Parathyroid adenoma (tissue), 2 donors: ENCODE data around the gene MON2.

Source experiments
- H2AFZ ChIP-seq: fragments of 300-600 bp; sonication (generic); one replicate; pipeline ENCODE4 v1.7.0; 2017; ENCODE audit warnings: antibody characterized with exemption, mild to moderate bottlenecking
- H3K27ac ChIP-seq: fragments of 300-600 bp; sonication (generic); one replicate; pipeline ENCODE4 v1.7.0; 2017
- H3K27me3 ChIP-seq: fragments of 300-600 bp; sonication (generic); one replicate; pipeline ENCODE4 v1.7.0; 2017; ENCODE audit warnings: low read length; ENCODE audit not compliant: control insufficient read depth, insufficient read depth
- H3K36me3 ChIP-seq: fragments of 300-600 bp; sonication (generic); one replicate; pipeline ENCODE4 v1.7.0; 2017; ENCODE audit warnings: low read length; ENCODE audit not compliant: control insufficient read depth, insufficient read depth
- H3K4me1 ChIP-seq: fragments of 300-600 bp; sonication (generic); one replicate; pipeline ENCODE4 v1.7.0; 2017; ENCODE audit warnings: control low read depth
- H3K4me2 ChIP-seq: fragments of 300-600 bp; sonication (generic); one replicate; pipeline ENCODE4 v1.7.0; 2017; ENCODE audit warnings: low read length
- H3K4me3 ChIP-seq: fragments of 300-600 bp; sonication (generic); one replicate; pipeline ENCODE4 v1.7.0; 2017; ENCODE audit warnings: low read depth, low read length
- H3K79me2 ChIP-seq: fragments of 300-600 bp; sonication (generic); one replicate; pipeline ENCODE4 v1.7.0; 2017; ENCODE audit warnings: control low read depth
- H3K9ac ChIP-seq: fragments of 300-600 bp; sonication (generic); one replicate; pipeline ENCODE4 v1.7.0; 2017; ENCODE audit warnings: mild to moderate bottlenecking
- H3K9me3 ChIP-seq: fragments of 300-600 bp; sonication (generic); one replicate; pipeline ENCODE4 v1.7.0; 2017; ENCODE audit warnings: low read length; ENCODE audit not compliant: control insufficient read depth
- TF ChIP-seq, protein P1 (sequence below): fragments of 300-600 bp; sonication (generic); IDR thresholded peaks from one replicate; pipeline ENCODE4 v1.7.0; 2017; ENCODE audit warnings: antibody characterized with exemption, mild to moderate bottlenecking
- donor health status: primary hyperparathyroidism.

Gene MON2, protein sequence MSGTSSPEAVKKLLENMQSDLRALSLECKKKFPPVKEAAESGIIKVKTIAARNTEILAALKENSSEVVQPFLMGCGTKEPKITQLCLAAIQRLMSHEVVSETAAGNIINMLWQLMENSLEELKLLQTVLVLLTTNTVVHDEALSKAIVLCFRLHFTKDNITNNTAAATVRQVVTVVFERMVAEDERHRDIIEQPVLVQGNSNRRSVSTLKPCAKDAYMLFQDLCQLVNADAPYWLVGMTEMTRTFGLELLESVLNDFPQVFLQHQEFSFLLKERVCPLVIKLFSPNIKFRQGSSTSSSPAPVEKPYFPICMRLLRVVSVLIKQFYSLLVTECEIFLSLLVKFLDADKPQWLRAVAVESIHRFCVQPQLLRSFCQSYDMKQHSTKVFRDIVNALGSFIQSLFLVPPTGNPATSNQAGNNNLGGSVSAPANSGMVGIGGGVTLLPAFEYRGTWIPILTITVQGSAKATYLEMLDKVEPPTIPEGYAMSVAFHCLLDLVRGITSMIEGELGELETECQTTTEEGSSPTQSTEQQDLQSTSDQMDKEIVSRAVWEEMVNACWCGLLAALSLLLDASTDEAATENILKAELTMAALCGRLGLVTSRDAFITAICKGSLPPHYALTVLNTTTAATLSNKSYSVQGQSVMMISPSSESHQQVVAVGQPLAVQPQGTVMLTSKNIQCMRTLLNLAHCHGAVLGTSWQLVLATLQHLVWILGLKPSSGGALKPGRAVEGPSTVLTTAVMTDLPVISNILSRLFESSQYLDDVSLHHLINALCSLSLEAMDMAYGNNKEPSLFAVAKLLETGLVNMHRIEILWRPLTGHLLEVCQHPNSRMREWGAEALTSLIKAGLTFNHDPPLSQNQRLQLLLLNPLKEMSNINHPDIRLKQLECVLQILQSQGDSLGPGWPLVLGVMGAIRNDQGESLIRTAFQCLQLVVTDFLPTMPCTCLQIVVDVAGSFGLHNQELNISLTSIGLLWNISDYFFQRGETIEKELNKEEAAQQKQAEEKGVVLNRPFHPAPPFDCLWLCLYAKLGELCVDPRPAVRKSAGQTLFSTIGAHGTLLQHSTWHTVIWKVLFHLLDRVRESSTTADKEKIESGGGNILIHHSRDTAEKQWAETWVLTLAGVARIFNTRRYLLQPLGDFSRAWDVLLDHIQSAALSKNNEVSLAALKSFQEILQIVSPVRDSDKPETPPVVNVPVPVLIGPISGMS (N-terminal part only)

DNA sequence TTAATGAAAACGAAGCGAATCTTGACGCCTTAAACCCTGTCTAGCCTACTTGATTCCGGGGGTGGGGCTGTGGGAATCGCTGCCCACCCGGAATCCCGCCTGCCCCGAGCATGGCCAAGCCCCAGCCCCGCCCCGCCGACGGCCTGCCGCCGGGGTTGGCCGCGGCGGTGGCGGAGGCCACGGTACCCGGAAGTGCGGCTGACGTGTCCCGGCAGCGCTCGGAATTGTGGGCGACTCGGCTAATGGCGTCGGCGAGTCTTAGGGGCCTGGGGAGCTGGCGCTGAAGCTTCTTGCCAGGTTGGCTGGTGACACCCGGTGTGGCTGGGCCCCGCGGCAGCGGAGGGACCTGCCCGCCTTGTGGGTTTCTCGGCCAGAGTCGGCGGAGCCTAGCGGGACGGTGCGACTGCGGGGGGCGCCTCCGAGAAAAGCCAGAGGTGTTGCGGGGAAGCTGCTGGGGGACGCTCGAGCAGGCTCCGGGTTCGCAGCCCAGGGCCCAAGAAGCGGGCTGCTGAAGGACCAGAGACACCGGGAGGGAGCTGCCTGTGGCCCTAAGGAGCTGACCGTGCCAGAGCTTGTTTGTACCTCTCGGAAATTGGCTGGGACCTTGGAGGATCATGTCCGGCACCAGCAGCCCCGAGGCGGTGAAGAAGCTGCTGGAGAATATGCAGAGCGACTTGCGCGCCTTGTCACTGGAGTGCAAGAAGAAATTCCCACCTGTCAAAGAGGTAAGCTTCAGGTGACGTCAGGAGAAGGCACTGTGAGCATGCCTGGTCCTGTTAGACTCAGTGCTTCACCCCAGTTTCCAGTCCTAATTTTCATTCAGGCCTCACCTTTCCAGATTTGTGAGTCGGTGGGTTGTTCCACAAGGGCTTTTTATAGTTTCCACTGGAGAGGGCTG lies at the start of gene MON2:
Gene MON2 (plus strand): TSS at position 233 of the 898 bp plus-strand sequence. CDS start 382 bp downstream, at position 615.
- peaks cover 3% of the 10 kb centered on the region for H3K4me1 ChIP-seq
- H3K9ac ChIP-seq = peak within 1 kb of the TSS; percentile 92
- H3K27ac ChIP-seq = peak within 1 kb of the TSS; percentile 89
- no peaks in the 10 kb centered on the region for H3K36me3 ChIP-seq
- H3K4me3 ChIP-seq = peak within 1 kb of the TSS; percentile 95
- H2AFZ ChIP-seq = peak within 1 kb of the TSS; percentile 99
- no peaks in the 10 kb centered on the region for H3K9me3 ChIP-seq
- H3K79me2 ChIP-seq = peaks cover 26% of the 10 kb centered on the region
- TF ChIP-seq, protein P1, sequence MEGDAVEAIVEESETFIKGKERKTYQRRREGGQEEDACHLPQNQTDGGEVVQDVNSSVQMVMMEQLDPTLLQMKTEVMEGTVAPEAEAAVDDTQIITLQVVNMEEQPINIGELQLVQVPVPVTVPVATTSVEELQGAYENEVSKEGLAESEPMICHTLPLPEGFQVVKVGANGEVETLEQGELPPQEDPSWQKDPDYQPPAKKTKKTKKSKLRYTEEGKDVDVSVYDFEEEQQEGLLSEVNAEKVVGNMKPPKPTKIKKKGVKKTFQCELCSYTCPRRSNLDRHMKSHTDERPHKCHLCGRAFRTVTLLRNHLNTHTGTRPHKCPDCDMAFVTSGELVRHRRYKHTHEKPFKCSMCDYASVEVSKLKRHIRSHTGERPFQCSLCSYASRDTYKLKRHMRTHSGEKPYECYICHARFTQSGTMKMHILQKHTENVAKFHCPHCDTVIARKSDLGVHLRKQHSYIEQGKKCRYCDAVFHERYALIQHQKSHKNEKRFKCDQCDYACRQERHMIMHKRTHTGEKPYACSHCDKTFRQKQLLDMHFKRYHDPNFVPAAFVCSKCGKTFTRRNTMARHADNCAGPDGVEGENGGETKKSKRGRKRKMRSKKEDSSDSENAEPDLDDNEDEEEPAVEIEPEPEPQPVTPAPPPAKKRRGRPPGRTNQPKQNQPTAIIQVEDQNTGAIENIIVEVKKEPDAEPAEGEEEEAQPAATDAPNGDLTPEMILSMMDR = no peak
- peak within 1 kb of the TSS; percentile 77 for H3K4me2 ChIP-seq
- no peaks in the 10 kb centered on the region for H3K27me3 ChIP-seq

DNA sequence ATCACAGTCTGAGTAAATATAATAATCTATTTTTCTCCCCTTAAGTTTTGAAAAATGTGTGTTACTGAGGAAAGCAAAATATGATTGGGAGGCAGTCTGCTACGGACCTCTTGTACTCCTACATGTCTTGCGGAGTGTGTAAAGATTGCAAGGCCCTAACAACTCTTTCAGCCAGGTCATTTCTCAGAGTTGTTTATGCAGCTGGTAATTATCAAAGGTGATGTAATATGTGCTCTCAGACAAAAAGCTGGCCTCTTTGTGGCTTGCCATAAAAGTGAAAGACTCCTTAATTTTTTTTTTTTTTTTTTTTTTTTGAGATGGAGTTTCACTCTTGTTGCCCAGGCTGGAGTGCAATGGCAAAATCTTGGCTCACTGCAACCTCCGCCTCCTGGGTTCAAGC lies 40.5 kb upstream of the MON2 start:
- H3K9me3 ChIP-seq = no peaks in the 10 kb centered on the region
- TF ChIP-seq, protein P1 = no peak
- no peaks in the 10 kb centered on the region for H3K36me3 ChIP-seq
- no peak overlapping the region for H3K9ac ChIP-seq
- H3K27ac ChIP-seq = no peak overlapping the region
- H3K79me2 ChIP-seq = no peaks in the 10 kb centered on the region
- no peaks in the 10 kb centered on the region for H3K4me1 ChIP-seq
- H3K4me3 ChIP-seq = no peak overlapping the region
- no peak overlapping the region for H3K4me2 ChIP-seq
- H2AFZ ChIP-seq = no peak overlapping the region
- H3K27me3 ChIP-seq = no peaks in the 10 kb centered on the region

DNA sequence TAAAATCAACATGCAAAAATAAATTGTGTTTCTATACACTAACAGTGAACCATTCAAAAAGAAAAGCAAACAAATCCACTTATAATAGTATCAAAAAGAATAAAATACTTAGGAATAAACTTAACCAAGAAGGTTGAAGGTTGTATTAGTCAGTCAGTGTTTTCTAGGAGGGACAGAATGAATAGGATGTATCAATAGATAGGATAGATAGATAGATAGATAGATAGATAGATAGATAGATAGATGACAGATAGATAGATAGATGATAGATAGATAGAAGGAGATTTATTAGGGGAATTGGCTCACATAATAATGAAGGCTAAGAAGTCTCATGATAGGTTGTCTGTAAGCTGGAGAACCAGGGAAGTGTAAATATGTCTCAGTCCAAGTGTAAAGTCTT lies 37.2 kb upstream of the MON2 start:
- Histone ChIP-seq H3K36me3 (no peaks in the 10 kb centered on the region), H3K9me3 (no peaks in the 10 kb centered on the region), H3K27ac (no peak overlapping the region), H2AFZ (no peak overlapping the region), H3K9ac (no peak overlapping the region), H3K4me1 (no peaks in the 10 kb centered on the region), H3K4me2 (no peak overlapping the region), H3K27me3 (no peaks in the 10 kb centered on the region), H3K79me2 (no peaks in the 10 kb centered on the region), H3K4me3 (no peak overlapping the region)
- TF ChIP-seq, protein P1 = no peak
